H7 (cell line): Measurements from ENCODE around the gene COBL. TPM values are rescaled to one million over a fixed set of nuclear protein-coding genes. Genes with fewer than 3 reads are reported as not detected.

ENCODE experiments used
- DNase-seq: peaks from one replicate; pipeline ENCODE4 v3.0.0; 2012
- H3K27me3 ChIP-seq: 2 replicates; pipeline ENCODE4 v1.6.0; 2011; ENCODE audit warnings: mild to moderate bottlenecking, low read length; ENCODE audit not compliant: control insufficient read depth, insufficient read depth
- H3K36me3 ChIP-seq: replicated peaks from 2 replicates; pipeline ENCODE4 v1.5.1; 2011; ENCODE audit warnings: low read length; ENCODE audit not compliant: control insufficient read depth, insufficient read depth
- H3K4me3 ChIP-seq: 2 replicates; pipeline ENCODE4 v1.5.1; 2011; ENCODE audit warnings: low read depth, mild to moderate bottlenecking, control low read depth, low read length, moderate library complexity; ENCODE audit not compliant: insufficient read depth
- total RNA-seq: library from RNA; depleted of rRNA; stranded (reverse); fragments of >200 nt; shearing (Covaris generic); gene quantifications from 2 replicates; pipeline ENCODE4 v1.2.3, GENCODE V29; 2014

COBL gene
- total RNA-seq, 1 experiment from 2014 or later: 4.6 TPM

GRCh38 chr7:51237446-51238133 lies 79.0 kb downstream of the COBL start:
- no peak for DNase-seq
- Histone ChIP-seq H3K27me3 (no peaks in the 10 kb centered on the region), H3K36me3 (no peaks in the 10 kb centered on the region), H3K4me3 (no peak overlapping the region)

DNA sequence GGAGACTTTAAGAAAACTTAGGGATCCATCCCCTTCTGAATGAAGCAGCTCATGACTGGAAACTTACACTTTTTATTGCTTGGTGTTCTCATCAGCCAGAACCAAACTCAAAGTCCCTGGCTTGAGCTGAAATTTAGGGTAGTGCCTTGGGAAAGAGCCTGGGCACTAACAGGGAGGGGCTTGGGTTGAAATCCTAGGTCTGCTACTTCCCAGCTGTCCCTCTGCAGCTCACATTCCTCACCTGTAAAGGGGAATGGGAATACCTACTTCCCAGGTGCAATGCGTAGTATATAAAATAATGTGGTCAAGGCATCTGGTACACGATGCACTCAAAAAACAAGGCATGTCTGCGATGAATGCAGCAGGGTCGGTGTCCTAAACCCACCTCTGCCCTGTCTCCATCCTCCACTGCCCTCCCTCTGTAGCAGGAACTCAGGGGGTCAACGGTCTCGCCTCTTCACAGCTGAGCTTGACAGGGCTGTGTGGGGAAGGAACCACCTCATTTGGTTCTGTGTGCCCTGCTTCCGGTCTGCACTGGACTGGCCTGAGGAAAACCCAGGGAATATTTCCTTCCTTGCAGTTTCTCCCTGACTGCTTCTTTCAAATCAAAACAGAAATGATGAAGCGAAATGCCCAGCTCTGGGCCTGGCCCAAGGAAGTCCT lies 80.0 kb downstream of the COBL start:
- Histone ChIP-seq H3K36me3 (no peaks in the 10 kb centered on the region), H3K27me3 (no peaks in the 10 kb centered on the region), H3K4me3 (no peak overlapping the region)
- no peak for DNase-seq

- no peak for DNase-seq
- H3K27me3 ChIP-seq: no peaks in the 10 kb centered on the region
- no peaks in the 10 kb centered on the region for H3K36me3 ChIP-seq
- no peak overlapping the region for H3K4me3 ChIP-seq
These were observed 80.9 kb downstream of the COBL start for GRCh38 chr7:51235593-51236313.

DNA sequence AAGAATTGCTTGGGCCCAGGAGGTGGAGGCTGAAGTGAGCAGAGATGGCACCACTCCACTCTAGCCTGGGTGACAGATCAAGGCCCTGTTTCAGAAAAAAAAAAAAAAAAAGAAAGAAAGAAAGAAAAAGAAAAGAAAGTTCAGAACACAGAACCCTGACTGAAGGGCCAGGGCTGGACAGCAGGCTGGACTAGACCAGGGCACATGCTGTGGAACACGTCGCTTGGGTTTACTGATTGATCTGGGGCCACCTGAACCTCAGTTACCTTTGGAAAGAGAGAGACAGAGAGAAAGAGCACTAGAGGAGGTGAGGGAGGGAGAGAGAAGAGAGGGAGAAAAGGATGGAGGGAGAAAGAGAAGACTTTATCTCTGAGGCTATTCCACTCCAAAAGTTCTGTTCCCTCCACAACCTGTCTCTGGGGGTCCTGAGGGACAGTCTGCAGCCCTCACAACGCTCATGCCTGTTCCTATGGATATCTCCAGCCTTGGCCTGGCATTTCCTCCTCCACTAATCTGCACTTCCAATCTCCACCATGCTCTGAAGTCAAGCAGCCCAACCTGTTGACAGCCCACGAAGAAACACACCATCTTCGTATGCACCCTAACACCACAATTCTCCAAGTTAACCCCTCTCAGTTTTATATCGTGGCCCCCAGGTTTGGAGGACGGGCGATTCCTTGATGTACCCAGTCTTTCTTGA lies 81.8 kb downstream of the COBL start:
- Histone ChIP-seq H3K4me3 (no peak overlapping the region), H3K36me3 (no peaks in the 10 kb centered on the region), H3K27me3 (no peaks in the 10 kb centered on the region)
- DNase-seq: no peak

- H3K36me3 ChIP-seq: no peaks in the 10 kb centered on the region
- DNase-seq: no peak
- no peaks in the 10 kb centered on the region for H3K27me3 ChIP-seq
- no peak overlapping the region for H3K4me3 ChIP-seq
These were observed 82.5 kb downstream of the COBL start for GRCh38 chr7:51234139-51234538.

DNA sequence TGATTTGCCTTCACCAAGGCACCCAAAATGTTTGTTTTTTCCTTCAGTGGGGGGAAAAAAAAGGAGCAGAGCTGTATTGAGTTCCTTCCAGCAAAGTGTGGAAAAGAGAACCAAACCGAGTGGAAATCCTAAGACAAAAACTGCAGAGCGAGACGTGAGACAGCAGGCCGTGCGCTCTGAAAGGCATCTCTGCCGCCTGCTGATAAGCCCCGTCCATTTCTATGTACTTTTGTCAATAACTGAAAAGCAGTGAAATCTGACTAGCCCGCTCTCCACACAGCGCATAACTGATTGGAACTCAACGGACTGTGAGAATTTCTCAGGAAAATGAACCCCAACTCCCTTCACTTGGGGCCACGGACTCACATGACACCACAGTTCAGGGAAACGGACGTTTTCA lies 83.2 kb downstream of the COBL start:
- Histone ChIP-seq H3K36me3 (no peaks in the 10 kb centered on the region), H3K27me3 (no peaks in the 10 kb centered on the region), H3K4me3 (no peak overlapping the region)
- no peak for DNase-seq

GRCh38 chr7:51230723-51231122 lies 85.9 kb downstream of the COBL start:
- no peak for DNase-seq
- Histone ChIP-seq H3K4me3 (no peak overlapping the region), H3K36me3 (no peaks in the 10 kb centered on the region), H3K27me3 (no peaks in the 10 kb centered on the region)

GRCh38 chr7:51230324-51230625 lies 86.3 kb downstream of the COBL start:
- no peak for DNase-seq
- H3K36me3 ChIP-seq: no peaks in the 10 kb centered on the region
- no peak overlapping the region for H3K4me3 ChIP-seq
- no peaks in the 10 kb centered on the region for H3K27me3 ChIP-seq

DNA sequence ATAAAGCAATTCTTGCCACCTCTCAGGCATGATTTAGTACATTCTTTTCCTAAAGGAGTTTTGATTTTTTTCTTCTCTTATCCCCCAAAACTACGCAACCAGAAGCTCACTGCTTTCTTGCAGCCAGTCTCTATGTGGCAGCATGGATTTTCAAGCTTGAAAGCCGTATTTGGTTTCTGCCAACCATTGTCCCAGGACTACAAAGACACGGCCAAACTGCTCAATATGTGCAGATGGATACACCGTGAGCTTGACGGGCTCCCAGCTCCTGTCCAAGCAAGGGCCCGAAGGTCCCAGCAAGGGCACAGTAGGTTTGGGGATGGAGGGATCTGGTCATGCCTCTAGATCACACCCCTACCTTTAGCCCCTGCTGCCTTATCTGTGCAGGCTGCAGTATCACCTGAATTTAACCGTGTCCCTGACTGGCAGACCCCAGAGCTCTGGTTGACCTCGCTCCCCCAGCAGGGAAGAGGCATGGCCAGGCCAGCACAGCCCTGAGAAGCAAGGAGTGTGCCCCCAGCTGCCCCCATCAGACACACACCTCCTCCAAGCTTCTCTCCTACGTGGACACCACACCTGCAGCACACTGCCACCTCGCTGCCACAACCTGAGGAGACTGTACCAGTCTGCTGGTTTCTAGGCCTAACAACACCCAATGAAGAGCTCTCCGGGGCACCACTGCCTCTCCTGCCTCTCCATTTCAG lies 86.8 kb downstream of the COBL start:
- H3K4me3 ChIP-seq: no peak overlapping the region
- DNase-seq: no peak

GRCh38 chr7:51229106-51229537 lies 87.5 kb downstream of the COBL start:
- H3K27me3 ChIP-seq: no peaks in the 10 kb centered on the region
- DNase-seq: no peak
- no peak overlapping the region for H3K4me3 ChIP-seq
- H3K36me3 ChIP-seq: no peaks in the 10 kb centered on the region

More for the DNA sequence above, 86.8 kb downstream of the COBL start:
- no peaks in the 10 kb centered on the region for H3K27me3 ChIP-seq
- H3K36me3 ChIP-seq: no peaks in the 10 kb centered on the region

GRCh38 chr7:51228386-51228958 lies 88.1 kb downstream of the COBL start:
- DNase-seq: no peak
- Histone ChIP-seq H3K36me3 (no peaks in the 10 kb centered on the region), H3K27me3 (no peaks in the 10 kb centered on the region), H3K4me3 (no peak overlapping the region)

DNA sequence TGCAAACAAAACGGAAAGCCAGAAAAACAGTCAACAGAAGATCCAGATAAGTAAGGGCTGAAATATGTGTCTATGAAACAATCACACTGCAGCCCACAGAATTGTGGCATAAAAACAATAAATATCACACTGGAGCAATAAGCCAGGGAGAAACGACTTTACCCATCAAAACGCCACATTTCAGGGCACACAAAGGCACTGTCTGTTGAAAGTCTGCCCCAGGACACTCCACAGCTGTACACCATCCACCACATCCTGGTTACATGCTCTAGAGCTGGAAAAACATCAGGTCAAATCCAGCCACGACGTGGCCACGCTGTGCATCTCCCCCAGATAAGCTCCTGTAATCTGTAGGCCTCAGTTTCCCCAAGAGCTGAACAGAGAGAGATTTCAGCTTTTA lies 88.7 kb downstream of the COBL start:
- H3K27me3 ChIP-seq: no peaks in the 10 kb centered on the region
- H3K36me3 ChIP-seq: no peaks in the 10 kb centered on the region
- DNase-seq: no peak
- H3K4me3 ChIP-seq: no peak overlapping the region

GRCh38 chr7:51226916-51227535 lies 89.6 kb downstream of the COBL start:
- Histone ChIP-seq H3K4me3 (no peak overlapping the region), H3K27me3 (no peaks in the 10 kb centered on the region), H3K36me3 (no peaks in the 10 kb centered on the region)
- no peak for DNase-seq
